Activated naive CD4-positive, alpha-beta T cell treated with anti-CD3 and anti-CD28 coated beads, Interleukin-2, amount 50 U/mL, for 24 hours (primary cell): ENCODE measurements around the gene TYK2.
A peak's percentile ranks its signal among the peaks of the same experiment; 100 is the strongest.

ENCODE experiments used
- H3K27ac Mint-ChIP-seq: one replicate; pipeline ENCODE4 v1.8.0; 2021; ENCODE audit warnings: mild to moderate bottlenecking, mixed read lengths
- H3K27me3 Mint-ChIP-seq: one replicate; pipeline ENCODE4 v1.8.0; 2021; ENCODE audit warnings: mixed read lengths
- H3K36me3 Mint-ChIP-seq: one replicate; pipeline ENCODE4 v1.8.0; 2021; ENCODE audit warnings: mixed read lengths
- H3K4me1 Mint-ChIP-seq: one replicate; pipeline ENCODE4 v1.8.0; 2021; ENCODE audit warnings: mixed read lengths
- H3K4me3 Mint-ChIP-seq: one replicate; pipeline ENCODE4 v1.8.0; 2021; ENCODE audit warnings: mild to moderate bottlenecking, mixed read lengths
- H3K9me3 Mint-ChIP-seq: one replicate; pipeline ENCODE4 v1.8.0; 2021; ENCODE audit warnings: mixed read lengths

TYK2 gene

DNA sequence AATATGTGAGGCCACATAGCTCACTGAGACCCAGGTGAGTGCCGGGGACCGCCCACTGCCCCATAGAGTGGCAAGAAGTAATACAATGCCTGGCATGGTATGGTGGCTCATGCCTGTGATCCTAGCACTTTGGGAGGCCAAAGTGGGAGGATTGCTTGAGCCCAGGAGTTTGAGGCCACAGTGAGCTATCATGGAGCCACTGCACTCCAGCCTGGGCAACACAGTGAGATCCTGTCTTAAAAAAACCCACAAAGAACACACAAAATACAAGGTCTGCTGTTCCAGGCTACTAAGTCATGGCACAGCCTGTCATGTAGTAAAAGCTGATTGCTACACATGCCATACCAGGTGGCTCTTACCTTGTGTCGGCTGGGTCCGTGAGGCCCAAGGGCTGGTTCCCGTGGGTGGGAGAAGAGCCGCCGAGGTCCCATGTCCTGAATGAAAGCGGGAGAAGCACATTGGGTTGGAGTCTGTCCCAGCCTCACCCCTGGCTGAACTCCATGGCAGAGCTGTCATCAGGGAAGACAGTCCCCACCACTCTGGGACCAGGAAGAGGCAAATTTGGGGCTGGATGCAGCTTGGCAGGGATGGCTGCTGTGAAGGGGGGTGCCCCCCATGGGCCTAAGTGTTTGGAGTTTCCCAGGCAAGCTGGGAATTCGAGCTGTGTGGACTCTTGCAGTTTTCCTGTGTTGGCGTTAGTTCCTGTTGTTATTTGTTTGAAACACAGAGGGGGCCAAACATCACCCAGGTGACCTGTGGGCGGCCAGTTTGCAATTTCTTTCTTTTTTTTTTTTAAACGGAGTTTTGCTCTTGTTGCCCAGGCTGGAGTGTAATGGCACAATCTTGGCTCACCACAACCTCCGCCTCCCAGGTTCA is 61.3 kb downstream of the TYK2 start:
- Mint-ChIP-seq H3K27ac (no peak overlapping the region), H3K36me3 (peaks cover 12% of the 10 kb centered on the region), H3K4me1 (peaks cover 21% of the 10 kb centered on the region), H3K9me3 (no peaks in the 10 kb centered on the region), H3K27me3 (no peaks in the 10 kb centered on the region), H3K4me3 (no peak overlapping the region)

DNA sequence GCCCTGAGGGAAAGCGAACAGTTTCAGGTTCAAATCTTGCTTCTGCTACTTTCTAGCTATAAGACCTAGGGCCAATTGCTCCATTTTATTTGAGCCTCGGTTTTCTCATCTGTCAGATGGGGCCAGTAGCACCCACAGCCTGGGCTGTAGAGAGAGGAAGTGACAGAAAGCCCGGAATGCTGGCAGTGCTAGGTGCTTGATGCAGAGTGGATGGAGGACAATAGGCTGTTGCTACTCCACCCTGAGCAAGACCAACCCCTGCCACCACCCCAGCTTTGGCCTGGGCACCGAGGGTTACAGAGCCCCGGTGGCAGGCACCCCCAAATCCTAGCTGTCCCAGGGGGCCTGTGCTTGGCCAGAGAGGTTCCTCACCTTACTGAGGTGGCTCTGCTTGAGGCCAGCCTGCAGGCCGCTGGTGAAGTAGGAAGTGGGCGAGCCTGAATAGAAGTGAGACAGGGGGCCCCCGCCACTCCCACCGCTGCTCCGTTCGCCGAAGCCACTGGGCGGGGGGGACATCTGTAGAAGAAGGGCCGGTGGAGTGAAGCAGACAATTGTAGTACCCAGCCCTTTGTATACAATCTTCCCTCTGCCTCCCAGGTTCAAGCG is 62.4 kb downstream of the TYK2 start:
- Mint-ChIP-seq H3K36me3 (peaks cover 12% of the 10 kb centered on the region), H3K27me3 (no peaks in the 10 kb centered on the region), H3K27ac (no peak overlapping the region), H3K4me1 (peaks cover 21% of the 10 kb centered on the region), H3K9me3 (no peaks in the 10 kb centered on the region), H3K4me3 (no peak overlapping the region)

- Mint-ChIP-seq H3K9me3 (no peaks in the 10 kb centered on the region), H3K36me3 (peaks cover 12% of the 10 kb centered on the region), H3K27me3 (no peaks in the 10 kb centered on the region), H3K27ac (no peak overlapping the region), H3K4me3 (no peak overlapping the region), H3K4me1 (peaks cover 21% of the 10 kb centered on the region)
Observed at GRCh38 chr19:10317045-10317856, 63.1 kb downstream of the TYK2 start.

GRCh38 chr19:10316229-10317044 is 63.9 kb downstream of the TYK2 start:
- peaks cover 12% of the 10 kb centered on the region for H3K36me3 Mint-ChIP-seq
- H3K9me3 Mint-ChIP-seq: no peaks in the 10 kb centered on the region
- H3K27ac Mint-ChIP-seq: peak overlapping the region; percentile 74
- peak overlapping the region; percentile 89 for H3K4me3 Mint-ChIP-seq
- peaks cover 21% of the 10 kb centered on the region for H3K4me1 Mint-ChIP-seq
- H3K27me3 Mint-ChIP-seq: no peaks in the 10 kb centered on the region

DNA sequence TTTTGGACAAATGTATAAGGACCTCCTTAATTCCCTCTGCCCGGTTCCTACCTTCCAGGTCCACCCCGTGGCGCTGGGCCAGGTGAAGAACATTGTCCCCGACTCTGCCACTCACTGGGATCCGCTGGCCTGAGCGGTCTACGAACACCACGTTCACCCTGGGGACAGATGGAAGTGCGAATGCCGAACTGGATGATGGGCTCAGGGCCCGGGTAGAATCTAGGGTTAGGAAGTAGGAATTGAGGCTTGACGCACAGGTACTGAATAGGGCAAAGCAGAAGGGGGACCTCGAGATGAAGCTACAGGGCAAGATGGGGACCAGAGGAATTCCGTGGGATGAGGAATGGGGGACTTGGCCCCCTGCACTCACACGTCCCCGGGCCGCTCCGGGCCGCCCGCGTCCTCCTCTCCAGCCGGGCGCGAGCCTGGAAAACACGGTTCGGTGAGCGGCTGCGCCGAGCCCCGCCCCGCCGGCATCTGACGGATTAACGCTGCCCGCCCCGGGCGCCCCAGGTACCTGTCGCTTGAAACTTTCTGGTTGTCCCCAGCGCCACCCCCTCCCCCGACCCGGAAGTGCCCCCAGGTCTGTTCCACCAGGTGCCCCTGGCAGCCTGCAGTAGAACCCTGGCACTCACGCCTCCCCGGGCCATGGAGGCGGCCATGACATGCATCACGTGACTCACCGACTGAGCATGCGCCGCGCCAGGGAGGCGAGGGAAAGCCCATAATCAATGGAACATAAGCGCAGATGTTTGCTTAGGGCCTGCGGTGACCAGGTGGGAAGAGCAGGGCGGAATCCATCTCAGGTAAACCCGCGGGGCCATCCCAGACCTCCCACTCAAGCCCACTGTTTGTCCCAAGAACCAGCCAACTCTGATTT is 64.8 kb downstream of the TYK2 start, which contains the start of gene FDX2:
FDX2 (minus strand) TSS at position 681 of the 880 bp plus-strand sequence; CDS start at position 662, 19 bp downstream.
- peak within 1 kb of the TSS; percentile 89 for H3K4me3 Mint-ChIP-seq
- peaks cover 12% of the 10 kb centered on the region for H3K36me3 Mint-ChIP-seq
- H3K27ac Mint-ChIP-seq: peak within 1 kb of the TSS; percentile 91
- H3K4me1 Mint-ChIP-seq: peaks cover 21% of the 10 kb centered on the region
- H3K27me3 Mint-ChIP-seq: no peaks in the 10 kb centered on the region
- H3K9me3 Mint-ChIP-seq: no peaks in the 10 kb centered on the region

DNA sequence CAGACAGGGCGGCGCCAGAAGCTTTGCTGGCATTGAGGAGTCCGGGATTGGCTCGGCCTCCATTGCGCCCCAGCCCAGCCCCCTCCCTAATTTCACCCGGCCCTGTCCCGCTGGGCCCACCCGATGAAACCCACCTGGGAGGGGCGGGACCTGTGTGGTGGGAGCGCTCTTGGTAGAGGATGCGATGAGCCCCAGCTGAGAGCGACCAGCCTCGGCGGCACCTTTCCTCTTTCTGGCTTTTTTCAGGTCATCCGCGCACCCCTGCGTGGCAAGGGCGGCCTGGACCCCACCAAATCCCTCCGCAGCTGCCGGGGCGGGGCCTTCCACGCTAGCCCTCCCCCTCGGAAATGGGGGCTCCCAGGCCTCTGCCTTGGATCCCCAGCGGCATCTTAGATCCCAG is 70.9 kb downstream of the TYK2 start, which contains the start of gene ZGLP1:
ZGLP1 (minus strand) TSS at position 393 of the 400 bp plus-strand sequence.
- Mint-ChIP-seq H3K9me3 (no peaks in the 10 kb centered on the region), H3K27me3 (no peaks in the 10 kb centered on the region), H3K36me3 (no peaks in the 10 kb centered on the region), H3K27ac (no peak within 1 kb of the TSS), H3K4me1 (peaks cover 3% of the 10 kb centered on the region), H3K4me3 (no peak within 1 kb of the TSS)

- Mint-ChIP-seq H3K9me3 (no peaks in the 10 kb centered on the region), H3K4me1 (peaks cover 7% of the 10 kb centered on the region), H3K36me3 (no peaks in the 10 kb centered on the region), H3K27ac (no peak overlapping the region), H3K4me3 (no peak overlapping the region), H3K27me3 (no peaks in the 10 kb centered on the region)
Observed at GRCh38 chr19:10306327-10306726, 74.0 kb downstream of the TYK2 start.

GRCh38 chr19:10305139-10305806 is 75.1 kb downstream of the TYK2 start:
- Mint-ChIP-seq H3K4me1 (peaks cover 7% of the 10 kb centered on the region), H3K9me3 (no peaks in the 10 kb centered on the region), H3K27me3 (no peaks in the 10 kb centered on the region), H3K27ac (no peak overlapping the region), H3K4me3 (no peak overlapping the region), H3K36me3 (no peaks in the 10 kb centered on the region)
